Measurements from ENCODE around the gene PTX3. TPM values are rescaled to one million over a fixed set of nuclear protein-coding genes. Genes with fewer than 3 reads are reported as not detected.

The PTX3 gene
- total and polyA plus RNA-seq, 10 of the 15 experiments (the other 5 are each of a cell fraction or from before 2014, with no cell fraction given) = 0.03 to 0.11 (median 0.06) TPM; not detected in 7

- TF ChIP-seq PBX3 (IDR thresholded peaks at IDR 0.05; ENCODE audit: insufficient replicate concordance, low read depth, low read length) = no peak
- TF ChIP-seq ZBED1 (IDR thresholded peaks at IDR 0.05; ENCODE audit: borderline replicate concordance) = no peak
- no peak for TF ChIP-seq BMI1 (IDR thresholded peaks at IDR 0.05; ENCODE audit: borderline replicate concordance)
Measured at GRCh38 chr3:157417247-157417646, 19.4 kb upstream of the PTX3 start (continued).

- no peak for TF ChIP-seq STAT3 (IDR thresholded peaks at IDR 0.05; ENCODE audit: low read depth, low read length)
- WGBS (ENCODE audit: insufficient coverage, insufficient replicate concordance, low lambda C conversion rate, missing lambda C conversion rate) = 23% methylated on average over 2 of the region's 2 CpGs
- POLR2A ChIA-PET = no interaction called here
- Histone ChIP-seq H4K20me1 (ENCODE audit: control insufficient read depth, insufficient read depth) (no peaks in the 10 kb centered on the region), H3K9ac (ENCODE audit: control insufficient read depth, insufficient read depth, low read length) (no peak overlapping the region), H2AFZ (ENCODE audit: control insufficient read depth, low read depth, low read length) (no peak overlapping the region), H3K4me1 (ENCODE audit: control insufficient read depth, insufficient read depth, low read length) (no peaks in the 10 kb centered on the region), H3K36me3 (ENCODE audit: control insufficient read depth in 2 of 2, insufficient read depth in 2 of 2, low read length in 1 of 2) (no peaks in the 10 kb centered on the region), H3K79me2 (ENCODE audit: control insufficient read depth, insufficient read depth, low read length) (no peaks in the 10 kb centered on the region), H3K4me2 (ENCODE audit: control insufficient read depth, insufficient read depth) (no peak overlapping the region), H3K4me3 (no peak overlapping the region), H3K27me3 (replicated peaks in 1 of 2; ENCODE audit: control insufficient read depth in 2 of 2, insufficient read depth in 2 of 2, low read length in 1 of 2) (no peaks in the 10 kb centered on the region), H3K9me3 (replicated peaks; ENCODE audit: control insufficient read depth, insufficient read depth, low read length) (no peaks in the 10 kb centered on the region), H3K27ac (ENCODE audit: control insufficient read depth, insufficient read depth) (no peak overlapping the region)
- no peak for ATAC-seq
- no peak for DNase-seq (ENCODE audit: low read depth, low spot score)
- RAD21 ChIA-PET (ENCODE audit: unreplicated experiment) = no interaction called here
- BruUV-seq (replicated peaks) = no TSS peak
- no peak for FAIRE-seq
- CTCF ChIA-PET = no interaction called here
- in situ Hi-C loops (cut with MboI) (no loop called here), intact Hi-C loops (cut with micrococcal nuclease; ENCODE audit: unreplicated experiment) (no loop called here)
- SMC1A ChIA-PET (ENCODE audit: uncharacterized antibody, unreplicated experiment) = no interaction called here
Measured at GRCh38 chr3:157418104-157418503, 18.5 kb upstream of the PTX3 start.

- H3K27me3 ChIP-seq (replicated peaks in 1 of 2; ENCODE audit: control insufficient read depth in 2 of 2, insufficient read depth in 2 of 2, low read length in 1 of 2) = no peaks in the 10 kb centered on the region
- FAIRE-seq (no peak), DNase-seq (ENCODE audit: low read depth, low spot score) (no peak), ATAC-seq (no peak)
- TF ChIP-seq MTA3 (IDR thresholded peaks at IDR 0.05; ENCODE audit: borderline replicate concordance, low read length) (no peak), FOXK2 (IDR thresholded peaks at IDR 0.05) (no peak), SP1 (IDR thresholded peaks at IDR 0.05; ENCODE audit: low read depth, low read length) (no peak), E2F8 (IDR thresholded peaks at IDR 0.05; ENCODE audit: low read depth, partially characterized antibody) (no peak), SUZ12 (IDR thresholded peaks at IDR 0.05; ENCODE audit: unreplicated experiment) (no peak), SIN3A (IDR thresholded peaks at IDR 0.05; ENCODE audit: low read depth, low read length) (no peak), CHD2 (IDR thresholded peaks at IDR 0.05; ENCODE audit: borderline replicate concordance, low read depth, low read length) (no peak), IRF4 (IDR thresholded peaks at IDR 0.05; ENCODE audit: low read depth, low read length) (no peak), MTA2 (IDR thresholded peaks at IDR 0.05; ENCODE audit: low read depth) (no peak), POLR2AphosphoS2 (IDR thresholded peaks at IDR 0.05; ENCODE audit: low read depth, low read length) (no peak)
- CTCF ChIA-PET = no interaction called here
- H3K4me2 ChIP-seq (ENCODE audit: control insufficient read depth, insufficient read depth) = no peak overlapping the region
- intact Hi-C loops (cut with micrococcal nuclease; ENCODE audit: unreplicated experiment) = no loop called here
- H3K27ac ChIP-seq (ENCODE audit: control insufficient read depth, insufficient read depth) = no peak overlapping the region
- SMC1A ChIA-PET (ENCODE audit: uncharacterized antibody, unreplicated experiment) = interaction anchor here (0.7 kb wide), 1 partner anchor 12 kb away, joined by 3 read pairs; no protein-coding TSS in a partner anchor
- H2AFZ ChIP-seq (ENCODE audit: control insufficient read depth, low read depth, low read length) = no peak overlapping the region
- no peaks in the 10 kb centered on the region for H3K79me2 ChIP-seq (ENCODE audit: control insufficient read depth, insufficient read depth, low read length)
- no peaks in the 10 kb centered on the region for H3K4me1 ChIP-seq (ENCODE audit: control insufficient read depth, insufficient read depth, low read length)
- 27% methylated on average over 3 of the region's 3 CpGs for WGBS (ENCODE audit: insufficient coverage, insufficient replicate concordance, low lambda C conversion rate, missing lambda C conversion rate)
- H3K4me3 ChIP-seq = no peak overlapping the region
- in situ Hi-C loops (cut with MboI) = no loop called here
- no TSS peak for BruUV-seq (replicated peaks)
- no peak overlapping the region for H3K9ac ChIP-seq (ENCODE audit: control insufficient read depth, insufficient read depth, low read length)
- H3K9me3 ChIP-seq (replicated peaks; ENCODE audit: control insufficient read depth, insufficient read depth, low read length) = no peaks in the 10 kb centered on the region
- POLR2A ChIA-PET = no interaction called here
- no peaks in the 10 kb centered on the region for H4K20me1 ChIP-seq (ENCODE audit: control insufficient read depth, insufficient read depth)
- no peaks in the 10 kb centered on the region for H3K36me3 ChIP-seq (ENCODE audit: control insufficient read depth in 2 of 2, insufficient read depth in 2 of 2, low read length in 1 of 2)
- RAD21 ChIA-PET (ENCODE audit: unreplicated experiment) = no interaction called here
Measured at GRCh38 chr3:157420606-157421130, 16.0 kb upstream of the PTX3 start.
